NT2/D1 (cell line): Measurements from ENCODE around the gene DAAM1.

Experiments
- SUZ12 ChIP-seq: IDR thresholded peaks from 2 replicates; pipeline ENCODE4 v1.6.1; 2011; ENCODE audit not compliant: insufficient read length, insufficient read depth; ENCODE audit errors: extremely low read depth
- YY1 ChIP-seq: IDR thresholded peaks from 2 replicates; pipeline ENCODE4 v1.6.1; 2011; ENCODE audit not compliant: insufficient read length, insufficient read depth
- ZNF274 ChIP-seq: IDR thresholded peaks from 2 replicates; pipeline ENCODE4 v1.6.1; 2011; ENCODE audit warnings: mild to moderate bottlenecking, low read depth, low read length

DNA sequence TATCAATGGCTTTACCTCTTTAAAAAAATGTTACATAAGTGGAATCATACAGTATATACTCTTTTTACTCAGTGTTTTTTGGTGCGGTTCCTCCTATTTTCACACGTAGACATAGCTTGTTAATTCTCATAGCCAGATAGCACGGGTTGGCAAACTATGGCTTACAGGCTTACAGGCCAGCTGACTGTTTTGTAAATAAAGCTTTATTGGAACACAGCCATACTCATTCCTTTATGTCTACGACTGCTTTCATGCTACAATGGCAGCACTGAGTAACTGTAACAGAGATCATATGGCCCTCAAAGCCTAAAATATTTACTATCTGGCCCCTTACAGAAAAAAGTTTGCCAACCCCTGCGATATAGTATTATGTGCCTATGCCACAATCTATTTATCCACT, 5.8 kb upstream of the DAAM1 start:
- TF ChIP-seq YY1 (no peak), ZNF274 (no peak), SUZ12 (no peak)
